CD4-positive, alpha-beta T cell treated with Interleukin-4 for 1 hour (primary cell): ENCODE measurements around the gene LIM2.
A peak's percentile ranks its signal among the peaks of the same experiment; 100 is the strongest.

Source experiments
- DNase-seq, 2 donors: peaks; one replicate each; pipeline ENCODE4 v3.0.0-alpha.2; 2020 to 2022

Gene LIM2

DNA sequence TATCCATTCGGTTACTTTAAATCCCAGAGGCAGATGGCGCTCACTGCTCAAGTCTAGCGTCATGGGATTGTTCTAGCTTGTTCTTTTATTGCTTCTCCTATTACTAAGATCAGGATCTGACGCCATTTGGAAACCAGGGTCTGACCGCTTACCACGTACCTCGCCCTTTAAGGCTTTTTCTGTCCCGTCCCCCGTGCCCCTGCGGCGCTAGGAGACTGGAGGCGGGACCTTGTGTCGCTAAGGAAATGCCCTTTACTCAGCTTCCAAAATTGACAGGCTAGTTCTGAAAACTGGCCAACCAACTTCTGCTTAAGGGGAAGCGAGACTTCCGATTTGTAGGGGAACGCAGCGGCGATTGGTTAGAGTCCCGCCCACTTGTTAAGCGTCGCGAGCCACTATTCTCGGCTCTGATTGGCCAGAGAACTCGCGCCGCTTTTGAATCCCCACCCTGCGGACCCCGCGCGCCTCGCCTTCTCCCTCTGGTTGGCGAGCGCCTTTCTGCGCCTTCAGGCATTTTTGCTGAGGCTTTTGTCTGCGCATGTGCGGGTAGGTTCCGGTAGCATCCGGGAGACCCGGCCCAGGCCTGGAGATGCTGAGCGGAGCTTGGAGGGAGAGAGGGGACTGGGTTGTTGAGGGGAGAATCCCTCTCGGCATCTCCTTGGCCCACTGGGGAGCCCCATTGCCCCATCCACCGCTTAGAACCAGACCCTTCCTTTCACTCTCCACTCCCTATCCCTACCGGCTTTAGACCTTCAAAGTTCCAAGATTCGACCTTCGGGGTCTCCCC, 6.5 kb upstream of the LIM2 start:
- DNase-seq = peak; percentile 95 to 96

GRCh38 chr19:51392701-51393100, 4.9 kb upstream of the LIM2 start:
- DNase-seq = no peak

DNA sequence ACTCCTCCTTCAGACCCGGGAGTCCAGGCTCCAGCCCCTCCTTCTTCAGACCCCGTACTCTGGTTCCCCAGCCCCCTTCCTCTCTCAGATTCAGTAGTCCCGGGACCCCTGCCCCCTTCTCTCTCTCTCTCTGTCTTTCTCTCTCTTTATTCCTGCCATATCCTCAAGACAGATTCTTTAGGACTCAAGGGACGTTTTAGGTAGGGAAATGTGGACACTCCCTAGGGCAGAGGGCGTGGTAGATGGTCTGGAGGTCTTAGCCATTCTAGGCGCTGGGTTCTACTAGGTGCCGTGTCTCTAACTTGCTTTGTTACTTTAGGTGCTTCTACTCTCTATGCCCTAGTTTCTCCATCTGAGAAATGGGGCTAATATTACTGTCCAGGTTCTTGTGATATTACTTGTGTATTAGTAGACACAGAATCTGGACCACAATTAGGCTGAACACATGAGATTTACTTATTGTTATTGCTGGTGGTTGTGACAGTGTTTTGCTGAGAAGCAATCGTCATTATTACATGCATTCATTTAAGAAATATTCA, 3.4 kb upstream of the LIM2 start:
- no peak for DNase-seq

DNA sequence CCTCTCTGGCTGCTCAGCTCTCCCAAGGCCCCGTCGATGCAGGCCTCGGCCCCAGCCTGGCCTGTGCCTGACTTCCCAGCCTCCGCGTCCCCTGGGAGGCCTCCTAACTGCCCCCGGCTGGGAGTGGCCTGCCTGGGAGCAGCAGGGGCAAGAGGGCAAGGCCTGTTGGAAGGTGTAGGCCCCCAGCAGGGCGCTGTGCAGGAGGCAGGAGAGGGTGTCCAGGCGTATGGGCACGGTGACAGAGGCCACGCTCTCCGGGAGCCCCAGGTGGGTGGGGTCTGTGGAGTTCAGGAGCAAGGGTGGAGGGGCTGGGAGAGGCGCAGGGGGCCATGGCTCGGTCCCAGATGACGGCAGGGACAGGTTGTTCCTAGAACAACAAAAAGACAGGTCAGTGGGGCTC, 1.4 kb upstream of the LIM2 start:
- no peak for DNase-seq

DNA sequence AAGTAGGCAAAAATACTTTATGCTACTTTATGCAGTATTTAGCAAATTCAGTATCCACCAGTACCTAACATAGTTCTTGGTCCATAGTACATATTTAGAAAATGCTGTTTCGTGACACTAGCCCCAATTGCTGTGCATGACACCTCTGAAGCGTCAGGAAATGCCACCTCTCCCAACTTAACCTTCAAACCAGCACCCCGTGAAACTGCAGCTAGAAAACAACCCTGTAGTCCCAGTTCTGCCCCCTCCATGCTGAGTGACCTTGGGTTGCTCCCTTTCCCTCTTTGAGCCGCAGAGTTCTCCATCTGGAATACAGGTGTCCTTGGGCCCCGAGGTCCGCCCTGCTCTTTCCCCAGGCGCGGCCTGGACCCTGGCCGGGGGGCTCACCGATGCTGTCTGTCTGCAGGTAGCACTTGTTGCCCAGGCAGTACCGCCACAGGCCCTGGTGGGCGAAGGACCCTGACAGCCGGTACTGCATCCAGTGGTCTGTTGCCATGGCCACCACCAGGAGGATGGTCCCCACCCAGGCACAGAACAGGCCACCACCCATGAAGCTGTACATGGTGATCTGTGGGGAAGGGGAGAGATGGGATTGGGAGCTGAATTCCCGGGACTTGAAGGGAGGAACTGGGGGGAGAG, 773 bp downstream of the LIM2 start:
- DNase-seq = peak in 1 of 2 donors; percentile 29

DNA sequence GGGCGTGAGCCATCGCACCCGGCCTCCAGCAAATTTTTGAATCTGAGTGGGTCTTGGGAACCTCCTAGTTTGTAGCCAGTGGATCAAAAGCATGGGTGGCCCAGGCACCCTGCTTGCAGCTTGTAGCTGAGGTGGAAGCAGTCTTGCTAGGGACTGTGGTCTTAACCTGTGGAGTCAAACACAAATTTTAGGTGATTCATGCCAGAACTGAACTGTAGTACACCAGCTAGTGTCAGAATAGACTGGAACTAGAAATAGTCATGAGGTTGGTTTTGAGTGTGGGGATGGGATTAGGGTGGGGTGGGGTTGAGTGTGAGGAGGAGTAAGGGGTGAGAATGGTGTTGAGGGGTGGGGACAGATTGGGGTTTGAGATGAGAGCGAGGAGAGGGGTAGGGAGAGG, 5.8 kb downstream of the LIM2 start:
- no peak for DNase-seq

DNA sequence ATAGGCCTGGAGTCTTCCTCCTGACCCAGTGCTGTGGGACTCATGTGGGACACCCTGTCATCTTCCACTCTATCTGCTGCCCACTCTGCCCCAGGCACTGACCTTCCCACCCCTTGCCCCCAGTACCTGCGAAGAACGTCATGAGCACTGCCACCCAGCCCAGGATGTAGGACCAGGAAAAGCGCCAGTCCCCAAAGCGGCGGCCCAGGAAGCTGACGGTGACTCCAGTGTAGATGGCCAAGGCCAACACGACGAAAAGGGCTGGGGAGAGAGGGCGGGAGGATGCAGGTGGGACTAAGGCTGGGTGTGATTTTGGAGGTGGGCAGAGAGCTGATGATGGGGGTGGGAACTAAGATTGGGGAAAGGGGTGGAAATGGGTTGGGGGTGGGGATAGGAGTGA, 7.4 kb downstream of the LIM2 start:
- no peak for DNase-seq

- DNase-seq = no peak
These were observed 10.4 kb downstream of the LIM2 start for GRCh38 chr19:51377422-51377821.

DNA sequence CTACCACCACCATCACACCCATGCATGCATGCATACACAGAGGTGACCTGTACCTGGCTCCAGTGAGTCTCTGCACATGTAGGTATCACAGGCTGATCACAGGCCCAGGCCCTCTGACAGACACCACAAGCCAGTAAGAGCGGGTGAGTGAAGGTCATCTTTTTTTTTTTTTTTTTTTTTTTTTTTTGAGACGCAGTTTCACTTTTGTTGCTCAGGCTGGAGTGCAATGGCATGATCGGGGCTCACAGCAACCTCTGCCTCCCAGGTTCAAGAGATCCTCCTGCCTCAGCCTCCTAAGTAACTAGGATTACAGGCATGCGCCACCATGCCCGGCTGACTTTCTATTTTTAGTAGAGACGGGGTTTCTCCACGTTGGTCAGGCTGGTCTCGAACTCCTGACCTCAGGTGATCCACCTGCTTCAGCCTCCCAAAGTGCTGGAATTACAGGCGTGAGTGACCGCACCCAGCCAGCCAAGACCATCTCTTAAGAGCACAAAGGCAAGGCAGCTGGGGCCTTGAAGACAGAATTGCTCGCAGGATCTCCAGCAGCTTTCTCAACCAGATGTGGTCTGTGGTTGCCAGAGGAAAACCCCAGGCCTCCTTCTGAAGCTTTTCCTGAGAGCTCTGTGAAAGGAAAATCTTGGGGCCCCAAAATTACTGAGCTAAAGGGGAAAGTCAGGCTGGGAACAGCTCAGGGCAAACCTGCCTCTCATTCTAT, 12.1 kb downstream of the LIM2 start:
- DNase-seq = peak; percentile 30 to 47

DNA sequence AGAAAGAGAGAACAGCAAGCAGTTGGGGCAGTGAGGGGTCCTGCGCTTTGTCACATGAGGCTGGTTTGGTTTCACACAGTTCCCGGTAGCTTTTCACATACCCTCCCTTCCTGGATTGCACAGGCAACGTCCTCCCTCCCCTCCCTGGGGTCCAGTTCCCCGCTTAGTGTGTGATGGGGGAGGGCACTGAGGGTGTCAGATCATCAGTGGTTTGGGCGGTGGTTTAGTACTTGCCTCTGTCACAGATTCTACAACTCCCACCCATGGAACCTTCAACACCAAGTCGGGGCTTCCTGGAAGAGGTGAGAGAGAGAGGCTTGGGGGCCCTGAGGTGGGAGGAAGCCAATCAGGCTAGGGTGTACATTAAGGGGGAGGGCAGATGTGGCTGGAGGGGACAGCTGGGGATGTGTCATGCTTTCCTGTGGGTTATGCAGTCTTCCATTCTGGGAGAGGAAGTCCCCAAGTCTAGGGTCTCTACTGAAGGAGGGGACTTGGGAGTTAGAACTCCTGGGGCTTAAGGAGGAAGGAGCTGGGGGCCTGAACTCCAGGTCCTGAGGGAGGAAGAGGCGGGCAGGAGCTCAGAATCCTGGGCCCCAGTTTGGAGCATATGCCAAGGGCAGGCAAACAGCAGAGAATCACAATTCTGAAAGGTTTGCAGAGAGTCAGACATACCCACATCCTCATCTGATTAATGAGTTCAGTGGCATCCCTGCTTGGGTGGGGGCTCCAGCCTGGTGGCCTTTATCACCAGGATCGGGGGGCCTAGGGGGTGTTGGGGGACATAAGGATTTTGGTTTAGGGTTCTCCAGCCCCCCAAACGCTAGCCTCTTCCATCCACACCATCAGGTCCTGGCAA, 14.9 kb downstream of the LIM2 start, which contains the start of gene NKG7:
Gene NKG7 (minus strand): TSS at position 6 of the 856 bp plus-strand sequence. CDS start 119 bp downstream, outside the sequence.
- peak; percentile 82 to 86 for DNase-seq

GRCh38 chr19:51372021-51372648, 15.6 kb downstream of the LIM2 start:
- DNase-seq = no peak

GRCh38 chr19:51371186-51371690, 16.5 kb downstream of the LIM2 start:
- DNase-seq = no peak

DNA sequence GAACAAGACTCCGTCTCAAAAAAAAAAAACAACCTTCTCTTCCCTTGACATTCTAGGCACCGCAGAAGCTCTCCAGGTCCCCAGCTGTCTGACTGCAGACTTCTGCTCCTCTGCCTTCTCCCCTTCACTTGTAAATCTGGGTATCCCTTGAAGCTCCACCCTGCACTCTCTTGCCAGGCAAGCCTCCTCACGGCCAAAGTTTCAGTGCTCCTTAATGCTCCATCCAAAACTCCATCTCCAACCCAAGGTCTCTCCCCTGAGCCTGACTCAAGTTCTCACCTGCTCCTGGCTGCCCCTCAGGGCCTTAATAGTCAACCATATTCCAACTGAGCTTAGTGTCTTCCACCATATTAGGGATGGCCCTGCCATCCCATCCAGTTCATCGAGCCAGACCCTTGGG, 17.5 kb downstream of the LIM2 start:
- DNase-seq = no peak

GRCh38 chr19:51368366-51369282, 19.1 kb downstream of the LIM2 start, which contains the start of gene CLDND2:
TSS of gene CLDND2 (minus strand) at chr19:51369003. CDS start at chr19:51368577, 426 bp downstream.
- peak; percentile 27 to 29 for DNase-seq

GRCh38 chr19:51367565-51368365, 20.0 kb downstream of the LIM2 start:
- peak; percentile 98 for DNase-seq

DNA sequence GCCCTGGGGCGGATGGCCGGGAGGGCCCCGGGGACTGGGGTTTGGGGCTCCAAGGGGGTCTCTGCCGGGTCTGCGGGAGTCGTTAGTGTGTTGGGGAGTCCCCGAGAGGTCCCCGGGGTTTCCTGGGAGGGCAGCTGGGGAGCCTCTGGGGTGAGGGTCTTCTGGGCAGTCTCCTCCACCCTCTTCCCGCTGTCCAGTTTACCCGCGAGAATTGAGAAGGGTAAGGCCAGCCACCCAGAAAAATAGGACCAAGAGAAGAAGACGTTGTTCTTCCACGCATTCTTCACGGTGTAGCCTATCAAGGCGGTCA, 20.6 kb downstream of the LIM2 start:
- no peak for DNase-seq

- peak; percentile 95 to 96 for DNase-seq
These were observed 21.2 kb downstream of the LIM2 start for GRCh38 chr19:51366389-51367254.

GRCh38 chr19:51365965-51366388, 21.8 kb downstream of the LIM2 start, which contains the start of gene ETFB:
TSS of gene ETFB (minus strand) at chr19:51366388. CDS start at chr19:51366326, 62 bp downstream.
- no peak for DNase-seq
